ENCODE measurements around the gene CALB2.

DNA sequence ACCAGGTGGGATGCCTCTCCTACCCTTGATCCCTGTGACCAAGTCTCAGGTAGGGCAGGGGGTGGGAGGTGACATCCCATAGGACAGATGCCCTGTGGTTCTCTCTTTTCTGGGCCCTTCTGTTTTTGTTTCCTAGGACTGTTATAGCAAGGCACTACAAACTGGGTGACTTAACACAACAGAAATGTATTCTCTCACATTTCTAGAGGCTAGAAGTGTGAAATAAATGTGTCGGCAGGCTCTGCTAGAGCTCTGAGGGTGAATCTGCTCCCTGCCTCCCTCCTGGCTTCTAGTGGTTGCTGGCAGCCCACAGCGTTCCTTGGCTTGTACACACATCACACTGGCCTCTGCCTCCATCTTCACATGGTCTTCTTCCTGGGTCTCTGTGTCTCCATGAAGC, 12.7 kb downstream of the CALB2 start:
- TF ChIP-seq, protein P1, sequence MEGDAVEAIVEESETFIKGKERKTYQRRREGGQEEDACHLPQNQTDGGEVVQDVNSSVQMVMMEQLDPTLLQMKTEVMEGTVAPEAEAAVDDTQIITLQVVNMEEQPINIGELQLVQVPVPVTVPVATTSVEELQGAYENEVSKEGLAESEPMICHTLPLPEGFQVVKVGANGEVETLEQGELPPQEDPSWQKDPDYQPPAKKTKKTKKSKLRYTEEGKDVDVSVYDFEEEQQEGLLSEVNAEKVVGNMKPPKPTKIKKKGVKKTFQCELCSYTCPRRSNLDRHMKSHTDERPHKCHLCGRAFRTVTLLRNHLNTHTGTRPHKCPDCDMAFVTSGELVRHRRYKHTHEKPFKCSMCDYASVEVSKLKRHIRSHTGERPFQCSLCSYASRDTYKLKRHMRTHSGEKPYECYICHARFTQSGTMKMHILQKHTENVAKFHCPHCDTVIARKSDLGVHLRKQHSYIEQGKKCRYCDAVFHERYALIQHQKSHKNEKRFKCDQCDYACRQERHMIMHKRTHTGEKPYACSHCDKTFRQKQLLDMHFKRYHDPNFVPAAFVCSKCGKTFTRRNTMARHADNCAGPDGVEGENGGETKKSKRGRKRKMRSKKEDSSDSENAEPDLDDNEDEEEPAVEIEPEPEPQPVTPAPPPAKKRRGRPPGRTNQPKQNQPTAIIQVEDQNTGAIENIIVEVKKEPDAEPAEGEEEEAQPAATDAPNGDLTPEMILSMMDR (conservative IDR thresholded peaks at IDR 0.05; ENCODE audit: low read length) = no peak
- no peak for TF ChIP-seq EZH2phosphoT487 (IDR thresholded peaks at IDR 0.05; ENCODE audit: borderline replicate concordance)

All from Loucy (cell line).